ENCODE results near the gene EMC7.

GRCh38 chr15:34128898-34129297, 27.2 kb upstream of the EMC7 start:
- TF ChIP-seq CTCF (IDR thresholded peaks at IDR 0.05) (no peak), POLR2A (IDR thresholded peaks at IDR 0.05) (no peak)

All from prostate gland (tissue), 2 donors.